GM04504 (cell line): ENCODE measurements around the gene LMF1.
A peak's percentile ranks its signal among the peaks of the same experiment; 100 is the strongest.

Experiments
- DNase-seq: peaks from one replicate; pipeline ENCODE4 v3.0.0-alpha.2; 2012; ENCODE audit warnings: low read depth

LMF1 gene

GRCh38 chr16:929227-930073 is 41.3 kb downstream of the LMF1 start:
- no peak for DNase-seq

- no peak for DNase-seq
These were observed 42.3 kb downstream of the LMF1 start for GRCh38 chr16:928526-928925.

- DNase-seq = no peak
These were observed 42.9 kb downstream of the LMF1 start for GRCh38 chr16:927931-928330.

GRCh38 chr16:927406-927805 is 43.4 kb downstream of the LMF1 start:
- DNase-seq = no peak

GRCh38 chr16:926715-927114 is 44.1 kb downstream of the LMF1 start:
- no peak for DNase-seq

GRCh38 chr16:924806-925205 is 46.0 kb downstream of the LMF1 start:
- no peak for DNase-seq

GRCh38 chr16:924063-924462 is 46.7 kb downstream of the LMF1 start:
- no peak for DNase-seq

- DNase-seq = no peak
These were observed 47.6 kb downstream of the LMF1 start for GRCh38 chr16:923184-923583.

- DNase-seq = no peak
These were observed 48.7 kb downstream of the LMF1 start for GRCh38 chr16:922051-922450.

GRCh38 chr16:921321-921905 is 49.4 kb downstream of the LMF1 start:
- DNase-seq = no peak

- DNase-seq = peak; percentile 29
These were observed 50.1 kb downstream of the LMF1 start for GRCh38 chr16:920717-921116.

GRCh38 chr16:920051-920681 is 50.6 kb downstream of the LMF1 start:
- peak; percentile 37 for DNase-seq

- no peak for DNase-seq
These were observed 51.1 kb downstream of the LMF1 start for GRCh38 chr16:919658-920050.

- DNase-seq = no peak
These were observed 51.8 kb downstream of the LMF1 start for GRCh38 chr16:918741-919657.

GRCh38 chr16:918068-918467 is 52.7 kb downstream of the LMF1 start:
- DNase-seq = no peak

- no peak for DNase-seq
These were observed 53.2 kb downstream of the LMF1 start for GRCh38 chr16:917591-918061.

- DNase-seq = no peak
These were observed 54.6 kb downstream of the LMF1 start for GRCh38 chr16:916035-916799.

GRCh38 chr16:915546-915945 is 55.2 kb downstream of the LMF1 start:
- no peak for DNase-seq

GRCh38 chr16:914440-914839 is 56.3 kb downstream of the LMF1 start:
- DNase-seq = no peak

- no peak for DNase-seq
These were observed 56.9 kb downstream of the LMF1 start for GRCh38 chr16:913817-914439.
